ENCODE measurements around the gene PRDM16. TPM values are rescaled to one million over a fixed set of nuclear protein-coding genes. Genes with fewer than 3 reads are reported as not detected.

PRDM16 gene
- total RNA-seq, 1 donor from 2014 or later, result 21.4 TPM

GRCh38 chr1:3049905-3050304, 19.1 kb upstream of the PRDM16 start:
- no peak overlapping the region for H3K27ac Mint-ChIP-seq (ENCODE audit: unreplicated experiment)
- H3K27me3 Mint-ChIP-seq (ENCODE audit: unreplicated experiment), result peaks cover 6% of the 10 kb centered on the region
- no peak for DNase-seq (ENCODE audit: low spot score)
- TF ChIP-seq CTCF (IDR thresholded peaks at IDR 0.05; ENCODE audit: unreplicated experiment), result no peak
- no peaks in the 10 kb centered on the region for H3K4me1 Mint-ChIP-seq (ENCODE audit: unreplicated experiment)
- no peaks in the 10 kb centered on the region for H3K36me3 Mint-ChIP-seq (ENCODE audit: low read depth, unreplicated experiment)
- H3K4me3 Mint-ChIP-seq (ENCODE audit: unreplicated experiment), result no peak overlapping the region
- H3K9me3 Mint-ChIP-seq (ENCODE audit: unreplicated experiment), result peaks cover 5% of the 10 kb centered on the region

DNA sequence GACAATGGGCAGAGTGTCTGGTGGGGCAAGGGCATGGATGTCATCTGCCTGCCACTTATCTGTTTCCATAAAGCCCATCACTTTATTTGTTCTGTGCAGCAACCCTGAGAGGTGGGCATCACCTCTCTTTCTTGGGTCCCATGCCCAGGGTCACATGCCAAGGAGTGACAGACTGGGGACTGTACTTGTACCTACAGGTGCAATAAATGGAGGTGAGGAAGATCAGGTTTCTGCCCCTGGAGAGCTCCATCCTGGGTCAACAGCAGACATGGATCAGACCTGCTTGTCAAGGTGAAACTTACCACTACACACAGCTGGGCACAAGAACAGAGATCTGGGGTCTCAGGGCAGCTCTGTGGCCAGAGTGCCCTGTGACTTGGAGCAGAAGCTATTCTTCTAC, 18.4 kb upstream of the PRDM16 start:
- no peak for DNase-seq (ENCODE audit: low spot score)
- Mint-ChIP-seq H3K4me3 (ENCODE audit: unreplicated experiment) (no peak overlapping the region), H3K27me3 (ENCODE audit: unreplicated experiment) (peaks cover 9% of the 10 kb centered on the region), H3K9me3 (ENCODE audit: unreplicated experiment) (peaks cover 5% of the 10 kb centered on the region), H3K27ac (ENCODE audit: unreplicated experiment) (no peak overlapping the region), H3K36me3 (ENCODE audit: low read depth, unreplicated experiment) (no peaks in the 10 kb centered on the region), H3K4me1 (ENCODE audit: unreplicated experiment) (no peaks in the 10 kb centered on the region)
- no peak for TF ChIP-seq CTCF (IDR thresholded peaks at IDR 0.05; ENCODE audit: unreplicated experiment)

DNA sequence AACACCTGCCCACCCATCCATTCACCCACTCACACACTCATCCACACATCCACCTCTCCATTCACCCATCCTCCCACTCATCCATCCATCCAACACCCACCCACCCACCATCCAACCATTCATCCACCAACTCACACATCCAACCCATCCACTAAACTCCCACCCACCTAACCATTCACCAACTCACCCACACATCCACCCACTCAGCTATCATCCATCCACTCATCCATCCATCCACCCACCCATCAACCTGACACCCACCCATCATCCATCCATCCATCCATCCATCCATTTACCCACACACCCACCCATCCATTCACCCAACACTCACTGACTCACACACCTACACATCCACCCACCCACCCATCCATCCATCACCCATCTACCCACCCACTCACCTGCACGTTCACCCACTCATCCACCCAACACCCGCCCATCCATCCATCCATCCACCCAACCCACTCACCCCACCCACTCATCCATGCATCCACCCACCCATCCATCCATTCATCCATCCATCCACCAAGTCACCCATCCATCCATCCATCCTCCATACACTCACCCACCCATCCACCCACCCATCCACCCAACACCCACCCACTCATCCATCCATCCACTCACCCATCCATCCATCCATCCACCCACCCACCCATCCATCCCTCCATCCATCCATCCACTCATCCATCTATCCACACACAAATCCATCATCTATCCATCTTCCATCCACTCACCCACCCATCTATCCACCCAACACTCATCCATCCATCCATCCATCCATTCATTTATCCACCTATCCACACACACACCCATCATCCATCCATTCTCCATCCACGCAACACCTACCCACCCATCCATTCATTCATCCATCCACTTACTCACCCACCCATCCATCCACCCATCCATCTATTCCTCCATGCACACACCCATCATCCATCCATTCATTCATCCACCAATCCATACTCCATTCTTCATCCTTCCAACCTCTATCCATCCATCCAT, 17.4 kb upstream of the PRDM16 start:
- H3K27ac Mint-ChIP-seq (ENCODE audit: unreplicated experiment), result no peak overlapping the region
- no peak overlapping the region for H3K4me3 Mint-ChIP-seq (ENCODE audit: unreplicated experiment)
- no peaks in the 10 kb centered on the region for H3K36me3 Mint-ChIP-seq (ENCODE audit: low read depth, unreplicated experiment)
- H3K27me3 Mint-ChIP-seq (ENCODE audit: unreplicated experiment), result peaks cover 10% of the 10 kb centered on the region
- H3K9me3 Mint-ChIP-seq (ENCODE audit: unreplicated experiment), result peaks cover 5% of the 10 kb centered on the region
- DNase-seq (ENCODE audit: low spot score), result no peak
- TF ChIP-seq CTCF (IDR thresholded peaks at IDR 0.05; ENCODE audit: unreplicated experiment), result no peak
- no peaks in the 10 kb centered on the region for H3K4me1 Mint-ChIP-seq (ENCODE audit: unreplicated experiment)

DNA sequence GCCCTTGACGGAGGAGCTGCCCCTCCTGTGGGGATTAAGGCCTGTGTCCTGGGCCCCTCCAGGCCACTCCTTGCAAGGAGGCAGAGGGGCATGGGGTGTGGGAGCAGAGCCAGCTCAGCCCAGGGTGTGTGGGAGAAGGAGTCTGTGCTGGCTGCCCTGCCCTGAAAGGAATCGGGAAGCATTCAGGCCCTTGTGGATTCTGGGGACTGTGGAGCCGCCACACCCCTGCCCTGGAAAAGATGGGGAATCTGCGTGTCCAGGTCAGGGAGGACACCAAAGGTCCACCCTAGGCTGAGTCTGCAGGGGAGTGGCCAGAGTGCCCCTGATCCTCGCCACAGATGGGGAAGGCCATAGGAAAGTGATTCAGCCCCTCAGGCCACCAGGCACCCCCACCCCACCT, 16.5 kb upstream of the PRDM16 start:
- Mint-ChIP-seq H3K9me3 (ENCODE audit: unreplicated experiment) (peaks cover 5% of the 10 kb centered on the region), H3K4me3 (ENCODE audit: unreplicated experiment) (no peak overlapping the region), H3K4me1 (ENCODE audit: unreplicated experiment) (no peaks in the 10 kb centered on the region), H3K36me3 (ENCODE audit: low read depth, unreplicated experiment) (no peaks in the 10 kb centered on the region), H3K27ac (ENCODE audit: unreplicated experiment) (no peak overlapping the region), H3K27me3 (ENCODE audit: unreplicated experiment) (peaks cover 10% of the 10 kb centered on the region)
- no peak for DNase-seq (ENCODE audit: low spot score)
- TF ChIP-seq CTCF (IDR thresholded peaks at IDR 0.05; ENCODE audit: unreplicated experiment), result no peak

GRCh38 chr1:3053366-3053980, 15.5 kb upstream of the PRDM16 start:
- H3K4me1 Mint-ChIP-seq (ENCODE audit: unreplicated experiment), result no peaks in the 10 kb centered on the region
- H3K9me3 Mint-ChIP-seq (ENCODE audit: unreplicated experiment), result peaks cover 5% of the 10 kb centered on the region
- no peaks in the 10 kb centered on the region for H3K36me3 Mint-ChIP-seq (ENCODE audit: low read depth, unreplicated experiment)
- DNase-seq (ENCODE audit: low spot score), result no peak
- peaks cover 10% of the 10 kb centered on the region for H3K27me3 Mint-ChIP-seq (ENCODE audit: unreplicated experiment)
- no peak for TF ChIP-seq CTCF (IDR thresholded peaks at IDR 0.05; ENCODE audit: unreplicated experiment)
- H3K27ac Mint-ChIP-seq (ENCODE audit: unreplicated experiment), result no peak overlapping the region
- H3K4me3 Mint-ChIP-seq (ENCODE audit: unreplicated experiment), result no peak overlapping the region
